DND-41 (cell line): ENCODE results near the gene MINAR2.

Experiments
- CTCF ChIP-seq: IDR thresholded peaks from 2 replicates; pipeline ENCODE4 v1.5.1; 2012; ENCODE audit warnings: borderline replicate concordance, low read length, moderate library complexity, mild to moderate bottlenecking; ENCODE audit not compliant: poor library complexity, severe bottlenecking; ENCODE audit errors: extremely low read depth
- EZH2 ChIP-seq: IDR thresholded peaks from 3 replicates; pipeline ENCODE4 v1.6.1; 2012; ENCODE audit warnings: borderline replicate concordance, low read depth, mild to moderate bottlenecking, moderate library complexity, low read length, inconsistent platforms; ENCODE audit not compliant: severe bottlenecking

DNA sequence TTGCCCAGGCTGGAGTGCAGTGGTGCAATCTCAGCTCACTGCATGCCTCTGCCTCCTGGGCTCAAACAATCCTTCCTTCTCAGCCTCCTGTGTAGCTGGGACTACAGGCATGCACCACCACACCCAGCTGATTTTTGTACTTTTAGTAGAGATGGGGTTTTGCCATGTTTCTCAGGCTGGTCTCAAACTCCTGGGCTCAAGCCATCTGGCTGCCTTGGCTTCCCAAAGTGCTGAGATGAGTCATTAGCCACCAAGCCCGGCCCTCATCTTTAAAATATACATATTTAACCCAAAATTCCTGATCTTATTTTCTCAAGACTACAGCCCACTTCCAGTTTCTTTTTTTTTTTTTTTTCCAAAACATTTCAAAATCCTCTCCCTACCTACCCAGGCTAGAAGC is 31.7 kb upstream of the MINAR2 start:
- no peak for TF ChIP-seq CTCF
- no peak for TF ChIP-seq EZH2
